GM19035 (cell line): Measurements from ENCODE around the gene DTWD1.
"Not testable (repeated sequence)": the region's sequence is repeated elsewhere in the genome, so short reads cannot be mapped to it uniquely, and the experiment has no call there.

Experiments
- ATAC-seq: cut with Tn5 transposase; IDR thresholded peaks from one replicate; pipeline ENCODE4 v1.9.1; 2021; ENCODE audit not compliant: unreplicated experiment

Gene DTWD1

GRCh38 chr15:49645277-49645676 lies 24.4 kb downstream of the DTWD1 start:
- no peak for ATAC-seq

GRCh38 chr15:49645941-49646340 lies 25.1 kb downstream of the DTWD1 start:
- no peak for ATAC-seq

- ATAC-seq, result no peak
Measured at GRCh38 chr15:49646891-49647290, 26.0 kb downstream of the DTWD1 start.

- ATAC-seq, result no peak
Measured at GRCh38 chr15:49649987-49650386, 29.1 kb downstream of the DTWD1 start.

- no peak for ATAC-seq
Measured at GRCh38 chr15:49650676-49651075, 29.8 kb downstream of the DTWD1 start.

- no peak for ATAC-seq
Measured at GRCh38 chr15:49652922-49653321, 32.1 kb downstream of the DTWD1 start.

GRCh38 chr15:49656734-49657133 lies 35.9 kb downstream of the DTWD1 start:
- ATAC-seq, result no peak

GRCh38 chr15:49664716-49665115 lies 43.9 kb downstream of the DTWD1 start:
- ATAC-seq, result no peak

GRCh38 chr15:49666486-49666885 lies 45.6 kb downstream of the DTWD1 start:
- ATAC-seq, result not testable (repeated sequence)

- no peak for ATAC-seq
Measured at GRCh38 chr15:49669288-49669687, 48.4 kb downstream of the DTWD1 start.

- ATAC-seq, result no peak
Measured at GRCh38 chr15:49673861-49674260, 53.0 kb downstream of the DTWD1 start.

GRCh38 chr15:49674370-49674769 lies 53.5 kb downstream of the DTWD1 start:
- no peak for ATAC-seq

GRCh38 chr15:49675041-49675440 lies 54.2 kb downstream of the DTWD1 start:
- ATAC-seq, result no peak

- no peak for ATAC-seq
Measured at GRCh38 chr15:49678655-49679054, 57.8 kb downstream of the DTWD1 start.

GRCh38 chr15:49686599-49686998 lies 65.8 kb downstream of the DTWD1 start:
- no peak for ATAC-seq

- ATAC-seq, result no peak
Measured at GRCh38 chr15:49688135-49688790, 67.4 kb downstream of the DTWD1 start.

GRCh38 chr15:49692514-49693090 lies 71.8 kb downstream of the DTWD1 start:
- no peak for ATAC-seq

- ATAC-seq, result no peak
Measured at GRCh38 chr15:49693498-49693897, 72.7 kb downstream of the DTWD1 start.

- no peak for ATAC-seq
Measured at GRCh38 chr15:49696433-49696832, 75.6 kb downstream of the DTWD1 start.

- no peak for ATAC-seq
Measured at GRCh38 chr15:49697121-49697520, 76.3 kb downstream of the DTWD1 start.

GRCh38 chr15:49702982-49703381 lies 82.1 kb downstream of the DTWD1 start:
- not testable (repeated sequence) for ATAC-seq
